Activated T-helper 1 cell treated with anti-CD3 and anti-CD28 coated beads, Interleukin-2, amount 50 U/mL, for 16 hours (primary cell): ENCODE measurements around the gene TBC1D14.
"Not testable (repeated sequence)": the region's sequence is repeated elsewhere in the genome, so short reads cannot be mapped to it uniquely, and the experiment has no call there.

Source experiments
- DNase-seq, 2 donors: peaks; one replicate each; pipeline ENCODE4 v3.0.0-alpha.2; 2020; ENCODE audit warnings: low read depth in 1 of 2, low spot score in 1 of 2

Gene TBC1D14

GRCh38 chr4:6889736-6890324 is 19.8 kb upstream of the TBC1D14 start:
- DNase-seq = no peak

DNA sequence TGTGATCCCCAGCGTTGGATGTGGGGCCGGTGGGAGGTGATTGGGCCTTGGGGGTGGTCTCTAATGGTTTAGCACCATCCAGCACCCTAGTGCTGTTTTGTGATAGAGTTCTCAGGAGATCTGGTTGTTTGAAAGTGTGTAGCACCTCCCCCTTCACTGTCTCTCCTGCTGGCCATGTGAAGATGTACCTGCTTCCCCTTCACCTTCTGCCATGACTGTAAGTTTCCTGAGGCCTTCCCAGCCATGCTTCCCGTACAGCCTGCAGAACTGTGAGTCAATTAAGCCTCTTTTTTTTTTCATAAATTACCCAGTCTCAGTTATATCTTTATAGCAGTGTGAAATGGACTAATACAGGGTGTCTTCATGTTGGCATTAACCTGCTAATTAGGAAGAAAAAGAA is 19.3 kb upstream of the TBC1D14 start:
- DNase-seq = no peak

- DNase-seq = not testable (repeated sequence)
Observed at GRCh38 chr4:6890971-6891370, 18.7 kb upstream of the TBC1D14 start.

DNA sequence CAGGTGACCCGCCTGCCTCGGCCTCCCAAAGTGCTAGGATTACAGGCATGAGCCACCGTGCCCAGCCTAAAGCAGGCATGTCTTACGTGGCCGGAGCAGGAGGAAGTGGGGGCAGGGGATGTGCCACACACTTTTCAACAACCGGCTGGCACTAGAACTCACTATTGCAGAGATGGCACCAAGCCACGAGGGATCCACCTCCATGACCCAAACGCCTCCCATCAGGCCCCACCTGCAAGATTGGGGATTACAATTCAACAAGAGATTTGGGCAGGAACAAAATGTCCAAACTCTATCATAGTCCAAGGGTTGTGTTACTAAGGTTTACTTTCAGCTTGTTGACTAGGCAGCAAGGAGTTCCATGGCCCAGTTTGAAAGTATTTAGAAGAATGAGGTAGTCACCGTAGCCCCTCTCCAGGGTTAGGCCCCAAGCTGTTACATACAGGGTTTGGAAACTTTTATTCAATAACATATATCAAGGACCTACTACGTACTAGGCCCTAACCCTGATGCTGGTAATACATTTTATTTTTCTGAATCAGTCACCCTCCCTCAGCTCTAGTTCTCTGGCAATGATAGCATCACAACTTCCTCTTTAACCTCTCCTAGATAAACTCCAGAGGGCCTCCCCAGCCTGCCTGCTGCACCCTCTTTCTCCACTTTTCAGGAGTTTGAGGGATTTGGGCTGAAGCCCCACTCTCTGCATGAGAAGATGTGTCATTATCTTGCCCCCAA is 18.0 kb upstream of the TBC1D14 start:
- DNase-seq = no peak

DNA sequence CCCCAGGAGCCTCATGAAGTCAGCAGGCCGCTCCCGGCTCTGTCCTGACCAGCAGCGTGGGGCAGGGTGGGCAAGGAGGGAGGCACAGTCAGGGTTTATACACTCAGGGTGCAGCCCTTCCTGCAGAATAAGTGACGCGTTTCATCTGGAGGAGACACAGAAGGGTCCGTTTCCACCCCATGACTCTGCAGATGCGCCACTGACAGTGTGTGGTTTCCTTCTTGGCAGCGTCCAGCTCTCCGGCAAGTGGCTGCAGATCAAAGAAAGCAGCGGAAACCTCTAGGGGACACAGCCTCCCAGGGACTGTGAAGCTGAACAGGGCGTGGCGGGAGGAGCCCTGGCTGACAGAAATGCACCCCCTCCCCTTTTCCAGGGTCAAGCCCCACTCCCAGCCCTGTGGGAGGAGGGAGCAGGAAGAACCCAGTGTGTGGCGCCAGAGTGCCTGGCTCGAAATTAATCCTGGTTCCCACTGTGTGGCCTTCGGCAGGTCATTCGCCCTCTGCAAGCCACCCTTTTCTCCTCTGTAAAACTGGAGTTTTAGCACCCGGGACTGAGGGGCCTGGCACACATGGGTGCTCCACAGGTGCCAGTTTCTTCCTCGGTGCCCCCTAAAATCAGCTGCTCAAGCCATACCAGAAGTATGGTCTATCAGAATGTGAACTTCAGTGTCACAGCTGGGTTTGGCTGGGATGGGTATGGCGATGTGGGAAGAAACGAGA is 17.3 kb upstream of the TBC1D14 start:
- DNase-seq = no peak

GRCh38 chr4:6892909-6893202 is 16.8 kb upstream of the TBC1D14 start:
- no peak for DNase-seq

DNA sequence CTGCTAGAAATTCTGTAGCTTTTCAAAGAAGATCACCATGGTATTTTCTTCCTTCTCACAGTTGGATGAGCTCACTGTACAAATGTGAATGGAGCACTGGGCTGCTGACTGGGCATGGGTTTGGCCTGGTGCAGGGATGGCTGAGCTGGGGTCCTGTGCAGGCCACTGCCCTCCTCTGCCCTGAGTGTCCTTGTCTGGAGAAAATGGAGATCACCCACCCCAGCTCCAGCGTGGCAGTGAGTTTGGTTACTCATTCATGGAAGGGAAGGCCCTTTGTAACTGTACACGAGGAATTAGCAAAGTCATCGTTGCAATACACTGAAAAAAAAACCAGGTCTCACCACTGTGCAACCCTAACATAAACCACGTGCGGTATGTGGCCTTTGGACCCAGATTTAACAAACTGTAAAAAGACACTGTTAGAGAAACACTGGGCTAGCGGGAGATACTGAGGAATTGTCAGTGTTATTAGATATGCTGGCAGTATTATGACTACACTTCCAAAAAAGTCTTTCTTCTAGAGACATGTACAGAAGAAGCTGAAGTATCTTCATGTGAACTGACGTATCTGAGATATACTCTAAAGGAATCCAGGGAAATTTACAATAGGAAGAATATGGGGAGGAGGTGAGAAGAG is 16.1 kb upstream of the TBC1D14 start:
- DNase-seq = no peak

- no peak for DNase-seq
Observed at GRCh38 chr4:6894086-6894478, 15.5 kb upstream of the TBC1D14 start.

DNA sequence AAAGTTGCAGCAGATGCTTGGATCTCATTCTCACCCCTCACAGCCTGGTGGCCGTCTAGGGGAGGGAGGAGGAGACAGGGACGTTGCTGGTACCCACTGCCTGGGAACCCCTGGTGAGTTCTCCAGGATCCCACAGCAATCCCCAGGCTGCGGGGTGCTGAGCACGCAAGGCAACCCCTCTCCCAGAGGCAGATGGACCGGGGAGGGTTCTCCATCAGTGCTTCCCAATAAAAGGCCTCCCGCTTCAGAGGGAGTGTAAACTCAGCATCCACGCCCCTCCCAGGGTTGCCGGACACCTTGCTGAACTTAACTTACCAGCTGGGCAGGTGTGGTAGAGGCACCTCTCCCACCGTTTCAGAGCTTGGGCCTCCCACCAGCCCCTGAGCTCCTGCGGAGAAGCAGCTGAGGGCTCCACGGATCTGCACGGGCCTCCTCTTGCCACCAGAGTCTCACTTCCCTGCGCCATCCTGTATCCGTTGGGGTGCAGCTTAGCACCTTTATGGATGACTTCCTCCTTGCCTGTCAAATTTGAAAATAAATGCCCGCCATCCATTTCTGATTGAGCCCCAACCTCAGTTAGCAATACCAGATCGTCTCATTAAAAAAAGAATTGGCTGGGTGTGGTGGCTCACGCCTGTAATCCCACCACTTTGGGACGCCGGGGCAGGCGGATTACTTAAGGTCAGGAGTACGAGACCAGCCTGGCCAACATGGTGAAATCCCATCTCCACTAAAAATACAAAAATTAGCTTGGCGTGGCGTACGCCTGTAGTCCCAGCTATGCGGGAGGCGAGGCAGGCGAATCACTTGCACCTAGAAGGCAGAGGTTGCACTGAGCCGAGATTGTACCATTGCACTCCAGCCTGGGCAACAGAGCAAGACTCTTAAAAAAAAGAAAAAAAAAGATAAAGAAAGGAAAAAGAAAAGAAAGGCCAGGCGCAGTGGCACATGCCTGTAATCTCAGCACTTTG is 14.8 kb upstream of the TBC1D14 start:
- no peak for DNase-seq

GRCh38 chr4:6896035-6896434 is 13.6 kb upstream of the TBC1D14 start:
- DNase-seq = no peak

GRCh38 chr4:6898763-6899162 is 10.9 kb upstream of the TBC1D14 start:
- DNase-seq = no peak

- DNase-seq = no peak
Observed at GRCh38 chr4:6900181-6900812, 9.3 kb upstream of the TBC1D14 start.

DNA sequence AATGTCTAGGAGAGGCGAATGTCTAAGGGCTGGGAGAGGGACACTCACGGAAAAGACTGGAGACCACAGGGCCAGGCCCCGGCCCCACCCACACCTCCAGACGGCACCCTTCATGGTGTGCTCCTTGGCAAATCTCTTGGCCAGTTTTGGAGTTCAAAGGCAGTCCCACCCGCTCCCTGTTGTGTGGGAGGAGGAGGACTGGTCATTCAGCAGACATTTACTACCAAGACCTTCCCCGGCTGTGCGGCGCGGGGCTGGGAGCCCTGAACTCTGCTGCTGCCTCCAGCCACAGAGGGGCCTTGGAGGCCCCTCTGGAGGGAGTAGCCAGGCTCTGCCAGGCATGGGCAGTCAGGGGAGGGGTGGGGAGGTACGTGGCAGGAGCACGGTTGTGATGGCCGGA is 8.7 kb upstream of the TBC1D14 start:
- no peak for DNase-seq

DNA sequence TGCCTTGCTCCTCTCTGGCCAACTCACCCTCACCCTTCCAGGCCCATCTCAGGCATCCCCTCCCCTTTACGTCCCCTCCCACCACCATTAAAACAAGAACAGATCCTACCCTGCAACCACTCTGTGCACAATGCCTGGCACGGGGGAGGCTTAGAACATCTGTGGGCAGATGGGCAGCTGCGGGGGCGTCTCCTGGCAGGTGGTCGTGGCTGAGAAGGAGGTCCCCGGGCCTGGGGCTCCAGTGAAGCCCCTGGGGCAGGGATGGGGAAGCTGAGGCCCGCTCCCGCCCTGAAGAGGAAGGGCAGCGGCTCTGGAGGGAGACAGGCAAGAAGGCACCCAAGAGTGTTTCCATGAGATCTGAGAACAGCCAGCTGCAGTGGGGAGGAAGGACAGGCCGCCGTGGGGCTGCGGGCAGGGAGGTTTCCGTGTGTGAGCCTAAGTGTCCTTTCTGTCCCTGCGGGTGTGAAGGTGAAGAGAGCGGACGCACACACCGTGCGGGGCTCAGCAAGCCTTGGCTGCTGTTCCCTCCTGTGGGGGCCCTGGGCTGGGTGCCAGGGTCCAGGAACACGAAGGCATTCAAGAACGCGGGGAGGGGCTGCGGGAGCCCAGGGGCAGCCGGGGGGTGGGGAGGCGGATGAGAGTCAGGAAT is 7.8 kb upstream of the TBC1D14 start:
- no peak for DNase-seq

GRCh38 chr4:6902318-6903042 is 7.1 kb upstream of the TBC1D14 start:
- no peak for DNase-seq

GRCh38 chr4:6905516-6906445 is 3.8 kb upstream of the TBC1D14 start:
- DNase-seq = no peak

- not testable (repeated sequence) for DNase-seq
Observed at GRCh38 chr4:6906486-6906885, 3.1 kb upstream of the TBC1D14 start.

DNA sequence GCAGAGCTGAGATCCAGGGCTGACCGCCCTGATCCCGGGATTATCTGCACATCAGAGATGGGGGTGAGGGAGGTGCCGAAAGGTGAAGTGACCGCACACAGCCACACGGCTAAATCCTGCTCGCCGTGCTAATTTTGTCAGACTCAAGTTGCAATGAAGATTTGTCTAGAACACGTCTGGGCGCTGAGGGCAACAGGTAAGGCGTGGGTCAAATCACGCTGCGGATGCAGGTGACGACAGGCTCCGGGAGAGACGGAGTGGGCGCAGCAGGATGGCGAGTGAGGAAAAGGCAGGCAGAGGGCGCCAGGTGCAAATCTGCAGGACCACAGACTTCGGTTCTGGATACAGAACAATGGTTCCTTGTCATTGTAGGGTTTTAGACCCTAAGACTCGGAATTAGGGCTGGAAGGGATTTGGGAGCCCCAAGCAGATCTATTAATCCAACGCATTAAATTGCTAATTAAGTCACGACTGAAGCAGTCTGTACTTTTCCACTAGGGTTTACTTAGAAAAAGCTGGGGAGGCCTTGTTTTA is 1.9 kb upstream of the TBC1D14 start:
- DNase-seq = no peak
